HTR-8/SVneo (cell line): ENCODE data around the gene SIRT4.
"Not testable (repeated sequence)": the region's sequence is repeated elsewhere in the genome, so short reads cannot be mapped to it uniquely, and the experiment has no call there.

ENCODE experiments used
- DNase-seq: peaks from one replicate; pipeline ENCODE4 v3.0.0; 2011; ENCODE audit warnings: low spot score, mixed read lengths; ENCODE audit not compliant: insufficient read length
- FAIRE-seq: peaks from 2 replicates; lab custom pipeline; 2011; peaks lifted over from hg19 to GRCh38; lab: Jason Lieb, UNC

Gene SIRT4, protein sequence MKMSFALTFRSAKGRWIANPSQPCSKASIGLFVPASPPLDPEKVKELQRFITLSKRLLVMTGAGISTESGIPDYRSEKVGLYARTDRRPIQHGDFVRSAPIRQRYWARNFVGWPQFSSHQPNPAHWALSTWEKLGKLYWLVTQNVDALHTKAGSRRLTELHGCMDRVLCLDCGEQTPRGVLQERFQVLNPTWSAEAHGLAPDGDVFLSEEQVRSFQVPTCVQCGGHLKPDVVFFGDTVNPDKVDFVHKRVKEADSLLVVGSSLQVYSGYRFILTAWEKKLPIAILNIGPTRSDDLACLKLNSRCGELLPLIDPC

DNA sequence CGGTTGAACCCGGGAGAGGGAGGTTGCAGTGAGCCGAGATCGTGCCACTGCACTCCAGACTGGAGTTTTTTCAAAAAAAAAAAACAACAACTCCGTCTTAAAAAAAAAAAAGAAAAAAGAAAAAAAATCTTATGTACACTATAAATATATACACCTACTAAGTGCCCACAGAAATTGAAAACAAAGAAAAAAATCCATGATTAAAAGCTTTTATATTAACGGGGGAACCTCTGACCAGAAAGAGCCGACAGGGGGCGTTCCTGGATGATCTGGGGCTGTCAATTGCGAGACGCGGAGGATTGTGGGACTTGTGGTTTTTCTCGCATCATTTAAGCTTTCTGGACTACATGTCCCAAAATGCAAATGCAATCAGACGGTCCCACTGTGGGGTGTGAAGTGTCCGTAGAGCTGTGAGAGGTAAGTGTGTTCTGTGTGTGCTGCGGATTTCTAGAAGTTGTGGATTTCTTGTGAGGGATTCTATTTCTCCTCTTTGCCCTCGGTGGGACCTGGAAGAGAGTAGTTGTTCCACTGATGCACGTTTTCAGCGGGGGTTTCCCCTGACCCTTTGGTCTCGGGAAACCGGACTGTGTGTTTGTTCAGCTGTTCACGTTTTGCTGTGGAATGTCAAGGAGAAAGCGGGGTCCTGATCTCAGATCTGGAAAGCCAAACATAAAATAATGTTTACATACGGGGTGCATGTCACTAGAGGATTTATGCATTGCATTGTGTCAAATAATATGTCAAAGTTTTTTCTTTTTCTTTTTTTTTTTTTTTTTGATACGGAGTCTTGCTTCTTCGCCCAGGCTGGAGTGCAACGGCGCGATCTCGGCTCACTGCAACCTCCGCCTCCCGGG, at the start of gene SIRT4:
Gene SIRT4, plus strand, starts transcription at position 360 of the 854 bp plus-strand sequence. CDS start 1,241 bp downstream, outside the sequence.
- DNase-seq, result peak; percentile 96
- peak; percentile 90 for FAIRE-seq

DNA sequence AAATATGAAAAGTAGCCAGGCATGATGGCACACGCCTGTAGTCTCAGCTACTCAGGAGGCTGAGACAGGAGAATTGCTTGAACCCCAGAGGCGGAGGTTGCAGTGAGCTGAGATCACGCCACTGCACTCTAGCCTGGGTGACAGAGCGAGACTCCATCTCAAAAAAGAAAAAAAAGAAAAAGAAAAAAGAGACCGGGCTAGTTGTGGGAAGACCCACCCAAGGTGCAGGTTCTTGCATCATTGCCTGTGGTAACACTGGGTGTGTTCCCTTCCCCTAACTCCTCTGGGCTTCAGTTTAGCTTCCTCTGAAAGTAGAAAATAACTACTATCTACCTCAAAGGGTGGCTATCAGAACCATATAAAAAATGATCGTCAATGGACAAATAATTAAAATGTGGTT, 48.8 kb upstream of the SIRT4 start:
- not testable (repeated sequence) for FAIRE-seq, DNase-seq

DNA sequence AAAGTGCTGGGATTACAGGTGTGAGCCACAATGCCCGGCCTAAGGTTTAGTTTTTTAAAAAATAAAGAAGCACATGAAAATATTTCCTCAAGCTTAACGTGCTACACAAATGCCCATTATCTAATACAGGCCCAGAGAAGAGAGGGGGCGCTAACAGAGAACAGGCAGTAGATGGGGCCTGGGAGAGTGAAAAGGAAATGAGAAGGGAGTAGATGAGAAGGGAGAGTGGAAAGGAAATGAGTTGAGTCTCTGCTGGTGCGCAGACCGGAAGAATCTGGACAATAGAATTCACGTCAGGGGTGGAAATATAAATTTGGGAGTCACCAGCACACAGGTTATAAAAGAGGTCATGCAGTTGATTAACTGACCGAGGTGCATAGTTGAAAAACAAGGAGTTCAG, 47.3 kb upstream of the SIRT4 start:
- no peak for DNase-seq
- FAIRE-seq, result no peak

DNA sequence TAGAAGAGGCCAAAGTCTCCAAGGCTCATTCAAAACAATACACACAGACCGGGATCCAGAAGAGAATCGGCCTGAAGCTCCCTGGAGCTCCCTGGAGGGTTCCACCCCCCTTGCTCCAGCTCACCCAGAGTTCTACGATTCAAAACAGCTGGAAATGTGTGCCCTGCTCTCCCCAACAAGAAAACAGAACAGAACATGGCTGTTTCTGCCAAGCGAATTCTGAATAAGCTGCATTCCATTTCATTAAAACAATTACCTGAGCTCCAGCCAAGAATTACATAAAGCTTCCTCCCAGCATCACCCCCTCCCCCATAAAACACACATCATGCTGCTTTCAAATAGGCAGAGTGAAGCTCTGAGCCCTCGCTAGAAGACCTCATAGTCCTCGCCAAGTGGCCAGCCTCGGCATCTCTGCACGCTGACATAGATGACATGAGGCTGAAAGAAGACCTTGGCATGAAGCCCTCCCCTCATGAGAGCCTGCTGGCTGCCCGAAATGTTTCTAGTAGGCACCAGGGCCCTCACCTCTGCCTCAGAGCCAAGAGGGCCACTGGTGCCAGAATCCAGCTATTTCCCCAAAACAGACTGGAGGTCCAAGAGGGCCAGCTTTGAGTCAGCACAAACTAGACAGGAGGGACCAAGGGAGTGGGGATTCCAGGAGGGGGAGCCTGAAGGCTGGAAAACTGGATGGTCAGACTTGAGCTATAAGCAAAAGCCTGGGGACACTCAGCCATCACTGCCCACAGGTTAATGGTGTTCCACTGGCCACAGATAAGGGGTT, 44.9 kb upstream of the SIRT4 start:
- no peak for DNase-seq
- FAIRE-seq, result no peak

DNA sequence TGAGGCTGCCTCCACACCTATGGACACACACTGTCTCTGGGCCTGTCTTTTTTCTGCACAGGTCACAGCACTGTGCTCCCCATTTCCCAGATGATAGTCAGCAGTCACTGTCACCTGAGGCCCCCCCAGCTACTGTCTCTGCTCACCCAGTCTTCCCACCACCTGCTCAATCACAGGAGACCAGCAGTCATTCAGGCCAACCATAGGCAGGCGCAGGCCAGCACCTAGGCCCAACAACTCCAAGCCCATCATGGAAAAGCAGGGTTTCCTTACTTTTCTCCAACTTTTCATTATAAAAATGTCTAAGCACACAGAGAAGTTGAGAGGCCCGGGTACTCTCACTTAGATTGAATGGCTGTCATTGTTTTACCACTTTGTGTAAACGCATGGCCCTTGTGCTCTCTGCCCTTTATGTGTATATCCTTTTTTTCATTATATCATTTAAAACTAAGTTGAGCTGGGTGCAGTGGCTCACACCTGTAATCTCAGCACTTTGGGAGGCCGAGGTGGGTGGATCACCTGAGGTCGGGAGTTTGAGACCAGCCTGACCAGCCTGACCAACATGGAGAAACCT, 43.7 kb upstream of the SIRT4 start:
- FAIRE-seq (no peak), DNase-seq (no peak)

DNA sequence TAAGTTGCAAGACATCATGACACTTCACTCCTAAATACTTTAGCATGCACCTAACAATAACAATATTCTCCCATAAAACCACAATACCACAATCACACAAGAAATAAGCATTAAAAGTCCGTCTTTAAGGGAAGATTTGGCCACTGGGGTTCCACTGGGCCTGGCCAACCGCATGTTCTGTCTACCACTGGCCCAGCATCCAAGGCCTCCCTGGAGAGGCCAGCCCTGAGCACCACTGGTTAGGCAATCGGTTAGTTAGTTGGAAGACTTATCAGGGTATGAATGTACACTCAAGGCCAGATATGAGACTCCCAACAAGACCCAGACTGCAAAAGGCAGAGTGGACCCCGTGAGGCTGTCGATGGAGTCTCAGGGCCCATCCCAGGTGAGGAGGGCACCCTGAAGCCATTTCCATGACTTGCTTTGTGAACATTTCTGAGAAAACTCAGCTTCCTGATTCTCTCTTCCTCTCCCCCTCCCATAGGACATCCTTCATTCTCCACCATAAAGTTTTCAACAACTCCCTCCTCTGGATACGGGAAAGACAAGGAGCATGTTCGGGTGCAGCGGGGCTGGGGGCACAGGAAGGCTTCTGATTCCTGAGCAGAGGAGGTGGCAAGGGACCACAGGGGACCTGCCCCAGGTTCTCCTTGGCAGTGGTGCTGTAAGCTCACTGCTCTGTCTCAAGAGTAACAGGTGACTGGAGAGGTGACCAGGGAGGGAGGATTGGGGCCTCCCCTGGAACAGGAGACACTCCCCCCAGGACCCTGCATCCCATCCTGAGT, 42.5 kb upstream of the SIRT4 start:
- FAIRE-seq, result no peak
- no peak for DNase-seq

DNA sequence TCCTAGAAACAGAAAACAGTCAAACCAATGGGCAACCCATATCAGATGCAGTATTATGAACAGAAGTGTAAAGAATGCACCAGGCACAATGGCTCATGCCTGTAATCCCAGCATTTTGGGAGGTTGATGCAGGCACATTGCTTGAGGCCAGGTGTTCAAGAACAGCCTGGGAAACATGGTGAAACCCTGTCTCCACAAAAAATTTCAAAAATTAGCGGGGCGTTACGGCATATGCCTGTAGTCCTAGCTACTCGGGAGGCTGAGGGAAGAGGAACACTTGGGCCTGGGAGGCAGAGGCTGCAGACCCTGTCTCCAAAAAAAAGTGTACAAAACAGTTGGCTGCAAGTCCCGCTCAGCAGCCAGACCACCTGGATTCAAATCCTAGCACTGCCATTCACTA, 41.5 kb upstream of the SIRT4 start:
- FAIRE-seq (no peak), DNase-seq (no peak)

DNA sequence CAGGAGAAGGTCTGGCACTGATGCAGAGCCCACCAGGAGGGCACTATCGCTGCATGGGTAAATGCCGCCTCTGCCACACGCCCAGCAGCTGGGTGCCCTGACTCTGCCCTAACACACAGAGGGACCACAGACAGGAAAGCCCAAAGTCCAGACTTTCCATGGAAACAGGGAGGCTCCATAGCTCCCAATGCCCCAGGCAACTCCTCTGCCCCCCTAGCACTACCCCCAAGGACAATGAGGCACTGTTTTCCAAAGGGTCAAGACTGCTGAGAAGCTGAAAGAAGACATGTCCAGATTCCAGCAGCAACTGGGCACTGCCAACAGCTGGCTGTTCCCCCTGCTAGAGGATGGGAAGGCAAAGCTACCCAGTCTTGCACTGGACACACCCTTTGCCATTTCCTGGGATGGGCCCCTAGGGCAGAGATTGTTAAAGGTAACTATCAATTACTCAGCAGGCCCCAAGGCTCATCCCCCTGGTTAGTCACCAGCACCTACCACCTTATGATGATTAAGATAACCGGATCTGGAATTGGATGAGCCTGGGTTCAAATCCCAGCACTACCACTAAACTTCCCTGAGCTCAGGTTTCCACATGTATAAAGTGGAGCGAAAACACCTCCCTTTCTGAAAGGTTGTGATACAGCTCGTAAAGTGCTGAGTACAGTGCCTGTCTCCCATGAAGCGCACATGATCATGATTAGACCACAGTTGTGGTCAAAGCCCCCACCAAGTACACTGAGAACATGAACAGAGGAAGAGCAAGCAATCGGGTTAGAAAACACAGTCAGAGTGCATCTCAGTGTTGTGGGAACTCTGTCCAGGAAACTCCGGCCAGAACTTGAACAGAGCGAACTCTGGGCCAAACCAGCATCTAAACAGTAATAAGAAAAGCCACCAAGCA, 39.9 kb upstream of the SIRT4 start:
- peak; percentile 56 for DNase-seq
- FAIRE-seq, result peak; percentile 80

DNA sequence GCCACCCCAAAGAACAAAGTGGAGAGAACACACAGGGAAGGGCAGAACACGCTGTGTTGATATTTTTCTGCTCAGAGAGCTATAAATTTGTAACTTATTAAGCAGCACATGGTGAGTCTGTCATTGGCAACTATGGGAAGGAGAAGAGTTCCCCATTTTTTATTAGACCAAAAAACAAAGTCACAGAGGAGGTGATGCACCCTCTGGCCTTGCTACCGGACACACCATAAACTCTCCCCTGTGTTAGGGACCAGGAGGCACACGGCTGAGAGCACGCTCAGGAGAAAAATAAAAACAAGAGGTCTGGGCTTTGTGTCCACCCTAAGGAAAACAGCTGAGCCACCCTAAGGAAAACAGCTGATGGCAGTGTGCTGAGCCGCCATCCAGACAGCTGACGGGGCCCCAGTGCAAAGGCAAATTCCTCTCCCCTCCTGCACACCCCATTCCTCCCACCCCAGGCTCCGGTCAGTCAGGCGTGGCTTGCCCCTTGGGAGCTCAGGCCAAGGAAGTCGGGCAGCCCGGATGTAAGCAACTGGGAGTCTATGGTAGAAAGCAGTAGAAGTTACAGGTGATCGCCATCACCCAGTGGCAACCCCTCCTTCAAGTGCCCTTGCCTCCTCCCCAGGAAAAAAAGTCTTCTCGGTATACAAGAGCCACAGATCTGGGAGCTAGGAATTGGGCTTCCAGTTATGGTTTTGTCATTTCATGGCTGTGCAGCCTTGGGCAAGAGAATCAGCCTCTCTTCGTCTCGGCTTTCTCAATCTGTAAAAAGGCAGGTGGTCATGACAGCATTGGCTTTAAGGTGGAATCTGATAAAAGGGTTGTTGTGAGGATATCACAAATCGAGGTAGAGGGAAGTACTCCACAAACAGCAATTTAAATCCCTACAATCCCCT, 39.0 kb upstream of the SIRT4 start:
- FAIRE-seq, result no peak
- DNase-seq, result no peak

DNA sequence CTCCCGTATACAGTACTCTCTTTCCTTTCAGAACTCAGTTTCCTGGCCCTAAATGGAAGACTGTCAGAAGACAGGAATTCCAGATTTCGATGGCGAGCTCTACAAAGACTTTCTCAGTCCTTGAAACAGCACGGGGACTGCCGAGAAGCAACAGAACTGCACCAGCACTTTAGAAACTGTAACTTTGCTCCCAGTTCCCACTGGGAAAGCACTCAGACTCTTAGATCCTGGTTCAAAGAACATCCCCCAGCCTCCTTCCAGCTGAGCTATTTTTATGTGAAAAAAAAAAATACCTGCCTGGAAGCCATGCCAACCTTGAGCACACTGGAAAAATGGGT, 38.4 kb upstream of the SIRT4 start:
- no peak for DNase-seq
- FAIRE-seq, result no peak

DNA sequence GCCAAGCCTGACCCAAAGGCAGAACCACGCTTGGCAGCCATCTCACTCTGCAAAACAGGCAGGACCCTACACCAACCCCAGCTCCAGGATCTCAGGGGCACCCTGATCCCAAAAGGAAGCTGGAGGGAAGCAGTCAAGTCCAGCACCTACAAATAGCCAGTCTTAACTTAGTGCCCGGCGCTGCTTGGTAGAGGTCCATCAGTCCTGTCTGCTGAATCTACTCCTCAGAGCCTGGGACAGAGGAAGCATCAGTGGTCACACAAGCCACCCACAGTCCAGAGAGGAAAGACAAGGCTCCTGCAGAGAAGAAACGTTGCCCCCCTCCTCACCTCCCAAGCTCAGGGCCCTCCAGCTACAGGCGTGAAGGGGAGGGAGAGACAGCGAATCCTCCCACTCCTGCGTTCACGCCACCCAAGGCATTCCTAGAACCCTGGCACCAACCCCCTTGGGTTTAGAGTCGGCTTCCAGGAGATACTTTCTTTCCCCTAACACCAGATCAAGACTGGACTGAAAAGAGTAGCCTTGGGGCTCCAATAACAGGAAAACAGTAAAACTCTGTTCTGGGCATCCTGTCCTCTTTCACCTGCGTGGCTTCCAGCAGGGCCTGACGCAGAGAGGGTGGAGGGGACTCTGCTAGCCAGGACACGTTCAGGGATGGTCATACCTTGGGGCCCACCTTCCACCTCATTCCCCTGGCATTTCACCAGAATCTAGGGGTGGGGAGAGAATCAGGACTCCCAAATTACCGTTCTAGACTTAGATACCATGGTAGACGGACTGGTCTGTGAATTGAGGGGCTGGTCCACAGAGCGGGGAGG, 37.8 kb upstream of the SIRT4 start:
- FAIRE-seq, result no peak
- DNase-seq, result no peak

DNA sequence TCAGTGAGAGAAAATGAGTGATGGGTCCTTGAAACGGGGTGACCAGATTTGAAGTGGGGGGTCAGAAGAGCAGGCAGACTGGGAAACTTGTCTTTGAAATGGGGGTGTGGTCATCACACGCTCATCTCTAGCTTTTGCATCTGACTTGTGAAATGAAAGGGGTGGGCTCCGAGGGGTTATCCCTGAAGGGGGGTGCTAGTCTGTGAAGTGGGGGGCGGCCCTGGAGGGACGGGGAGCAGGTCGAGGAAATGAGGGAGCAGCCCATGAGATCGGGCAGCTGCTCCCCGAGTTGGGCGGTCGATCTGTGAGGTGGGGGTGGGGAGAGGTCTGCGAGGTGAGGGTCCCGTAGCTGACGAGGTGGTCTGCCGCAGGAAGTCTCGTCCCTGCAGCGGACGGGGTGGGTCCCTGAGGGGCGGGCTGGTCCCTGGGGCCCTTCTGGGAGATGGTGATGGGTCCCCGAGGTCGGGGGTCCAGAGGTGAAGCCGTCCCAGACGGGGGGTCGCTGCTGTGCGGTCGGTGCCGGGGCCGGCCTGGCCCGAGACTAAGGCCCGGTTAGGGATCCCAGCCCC, 37.1 kb upstream of the SIRT4 start:
- no peak for FAIRE-seq
- no peak for DNase-seq

DNA sequence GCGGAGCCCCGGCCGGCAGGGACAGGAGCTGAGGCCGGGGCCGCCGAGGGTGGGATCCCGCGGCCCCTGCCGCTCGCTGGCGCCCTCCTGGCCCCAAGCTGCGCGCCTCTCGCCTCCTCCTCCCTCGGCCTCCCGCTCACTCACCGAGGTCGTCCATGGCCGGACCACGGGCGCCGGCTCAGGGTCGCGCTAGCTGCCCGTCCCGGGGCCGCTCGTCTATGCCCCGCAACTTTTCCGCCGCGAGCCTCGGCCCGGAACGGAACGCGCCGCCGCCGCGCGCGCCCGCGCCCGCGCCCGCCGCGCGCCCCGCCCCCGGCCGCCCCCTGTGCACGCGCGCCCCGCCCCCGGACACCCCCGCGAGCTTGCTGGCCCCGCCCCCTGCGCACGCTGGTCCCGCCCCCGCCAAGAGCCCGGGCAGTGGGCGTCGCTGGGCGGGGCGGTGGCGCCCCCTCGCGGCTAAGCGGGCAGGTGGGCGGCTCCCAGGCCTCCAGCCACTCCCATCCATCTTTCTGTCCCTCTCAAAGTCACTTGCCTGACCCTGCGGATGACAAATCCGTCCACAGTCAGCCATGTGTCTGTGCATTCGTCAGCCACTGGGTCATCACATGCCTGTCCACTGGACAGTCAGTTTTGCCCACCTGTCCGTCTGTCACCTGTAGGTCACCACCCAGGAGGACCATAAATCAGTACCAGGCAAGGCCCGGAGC, 36.5 kb upstream of the SIRT4 start, which contains the start of gene PXN:
Gene PXN, minus strand, starts transcription at position 258 of the 707 bp plus-strand sequence. Its CDS starts 101 bp downstream, at position 157.
- DNase-seq (peak; percentile 73), FAIRE-seq (peak; percentile 93)

DNA sequence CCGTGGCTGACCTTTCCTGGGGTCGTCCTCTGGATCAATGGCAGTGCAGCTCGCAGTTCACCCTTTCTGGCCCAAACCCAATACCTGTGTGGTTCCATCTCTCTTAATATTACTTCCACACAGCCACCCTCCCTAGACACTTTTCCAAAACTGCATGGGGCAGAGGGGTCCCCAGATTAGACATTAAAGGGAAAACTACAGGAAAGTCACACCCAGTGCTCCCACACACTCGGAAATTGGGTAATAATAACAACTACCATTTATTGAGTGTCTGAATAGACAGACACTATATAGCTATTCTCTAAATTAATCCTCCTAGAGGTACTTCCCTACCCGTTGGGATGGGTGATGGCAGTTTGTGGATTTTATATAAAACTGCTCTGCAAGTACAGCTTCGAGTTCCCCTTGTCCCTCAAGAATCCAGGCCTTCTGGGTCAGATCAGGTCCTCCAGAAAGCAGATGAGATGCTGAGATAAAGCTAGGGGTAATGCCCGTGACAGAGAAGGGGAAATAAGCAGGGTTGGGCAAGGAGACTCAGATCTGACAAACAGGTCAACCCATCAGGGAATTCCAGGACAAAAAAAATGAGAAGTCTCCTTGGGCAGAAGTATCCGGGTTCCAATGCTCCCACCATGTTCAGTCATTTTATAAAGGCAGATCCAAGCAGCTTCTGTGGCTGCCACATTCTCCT, 35.8 kb upstream of the SIRT4 start:
- FAIRE-seq (no peak), DNase-seq (no peak)

DNA sequence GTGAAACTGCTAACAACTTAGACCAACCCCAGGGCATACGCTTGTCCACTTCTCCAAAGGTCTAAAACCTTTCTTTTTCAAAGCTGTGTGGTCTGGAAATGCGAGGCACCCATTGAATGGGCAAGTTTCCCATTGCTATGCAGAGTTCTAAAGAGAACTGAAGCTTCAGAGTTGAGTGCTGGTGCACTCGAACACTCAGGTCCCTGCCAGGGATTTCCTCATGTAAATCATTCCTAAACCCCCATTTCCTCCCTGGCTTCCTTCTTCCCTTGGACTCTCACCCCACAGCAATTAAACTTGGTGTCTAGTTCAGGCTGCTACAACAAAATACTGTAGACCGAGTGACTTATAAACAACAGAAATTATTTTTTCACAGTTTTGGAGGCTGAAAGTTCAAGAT, 34.4 kb upstream of the SIRT4 start:
- FAIRE-seq (no peak), DNase-seq (no peak)
